SK-N-SH (cell line): ENCODE data around the gene OXER1. TPM values are rescaled to one million over a fixed set of nuclear protein-coding genes. Genes with fewer than 3 reads are reported as not detected.

Source experiments
- CTCF ChIA-PET: fragments of 300-600, 350-600 bp; formaldehyde crosslinking; extraction: SDS; loops from one replicate; lab custom pipeline; 2021; lab: Yijun Ruan, JAX
- POLR2A ChIA-PET: fragments of 350-600 bp; sonication (Branson Sonifier 250); formaldehyde crosslinking; extraction: SDS; loops from one replicate; lab custom pipeline; 2020; ENCODE audit warnings: antibody characterized with exemption, inconsistent platforms; lab: Yijun Ruan, JAX
- DNase-seq: peaks from one replicate; pipeline ENCODE4 v3.0.0; 2012
- H2AFZ ChIP-seq: fragments of 200-600 bp; sonication (generic); 2 replicates; pipeline ENCODE4 v1.8.1; 2016; ENCODE audit warnings: antibody characterized with exemption, mild to moderate bottlenecking, low read depth
- H3F3A ChIP-seq: fragments of 200-600 bp; sonication (generic); replicated peaks from 2 replicates; pipeline ENCODE3; 2016; ENCODE audit warnings: antibody characterized with exemption, mild to moderate bottlenecking; ENCODE audit not compliant: insufficient read depth
- H3K27ac ChIP-seq, 2 experiments: fragments of 200-500 bp in 1 of 2; fragments of 200-600 bp in 1 of 2; sonication (Bioruptor generic) in 1 of 2; sonication (generic), shearing (Covaris generic) in 1 of 2; 2 replicates each; pipeline versions ENCODE4 v1.5.1 to v1.6.1; 2014 to 2016; ENCODE audit warnings: low read depth in 2 of 2, inconsistent platforms in 1 of 2, low read length in 1 of 2, mild to moderate bottlenecking in 1 of 2, mixed read lengths in 1 of 2
- H3K27me3 ChIP-seq: fragments of 200-600 bp; sonication (generic), shearing (Covaris generic); 2 replicates; pipeline ENCODE4 v1.6.1; 2016; ENCODE audit warnings: mixed run types; ENCODE audit not compliant: insufficient read depth
- H3K36me3 ChIP-seq, 2 experiments: fragments of 200-500 bp in 1 of 2; fragments of 200-600 bp in 1 of 2; sonication (Bioruptor generic) in 1 of 2; sonication (generic) in 1 of 2; replicated peaks in 1 of 2; 2 replicates each; pipeline versions ENCODE3 to v1.5.1; 2014 to 2016; ENCODE audit warnings: low read length in 1 of 2, mild to moderate bottlenecking in 1 of 2; ENCODE audit not compliant: insufficient read depth in 2 of 2, control insufficient read depth in 1 of 2
- H3K4me1 ChIP-seq, 2 experiments: fragments of 200-500 bp in 1 of 2; fragments of 200-600 bp in 1 of 2; sonication (Bioruptor generic) in 1 of 2; sonication (generic), shearing (Covaris generic) in 1 of 2; 2 replicates each; pipeline versions ENCODE4 v1.5.1 to v1.6.1; 2014 to 2016; ENCODE audit warnings: low read depth in 1 of 2, low read length in 1 of 2, mixed run types in 1 of 2; ENCODE audit not compliant: insufficient read depth in 2 of 2, control insufficient read depth in 1 of 2
- H3K4me2 ChIP-seq: fragments of 200-600 bp; sonication (generic), shearing (Covaris generic); 2 replicates; pipeline ENCODE4 v1.6.1; 2017; ENCODE audit warnings: mixed run types
- H3K4me3 ChIP-seq, 2 experiments: fragments of 200-500 bp in 1 of 2; fragments of 200-600 bp in 1 of 2; sonication (Bioruptor generic) in 1 of 2; sonication (generic), shearing (Covaris generic) in 1 of 2; 2 replicates each; pipeline versions ENCODE4 v1.5.1 to v1.8.1; 2014 to 2016; ENCODE audit warnings: low read depth in 2 of 2, inconsistent platforms in 1 of 2, low read length in 1 of 2, mild to moderate bottlenecking in 1 of 2, mixed read lengths in 1 of 2, moderate library complexity in 1 of 2
- H3K79me2 ChIP-seq: fragments of 200-600 bp; sonication (generic); 2 replicates; pipeline ENCODE4 v1.8.1; 2017; ENCODE audit warnings: mild to moderate bottlenecking; ENCODE audit not compliant: insufficient read depth
- H3K9ac ChIP-seq: fragments of 200-600 bp; sonication (generic); 2 replicates; pipeline ENCODE4 v1.6.1; 2017; ENCODE audit warnings: mixed run types
- H3K9me2 ChIP-seq: fragments of 200-600 bp; sonication (generic); 2 replicates; pipeline ENCODE4 v1.6.1; 2017; ENCODE audit warnings: mixed run types
- H3K9me3 ChIP-seq: fragments of 200-600 bp; sonication (generic); 2 replicates; pipeline ENCODE4 v1.6.1; 2017; ENCODE audit warnings: mixed run types, mild to moderate bottlenecking, moderate library complexity
- H4K20me1 ChIP-seq: fragments of 200-600 bp; sonication (generic); 2 replicates; pipeline ENCODE4 v1.6.1; 2017; ENCODE audit warnings: mild to moderate bottlenecking, mixed run types; ENCODE audit not compliant: insufficient read depth
- CHD2 ChIP-seq: fragments of 150-350 bp; IDR thresholded peaks from 2 replicates; pipeline ENCODE4 v1.6.1; 2018; ENCODE audit warnings: low read length; ENCODE audit not compliant: partially characterized antibody
- FOXJ3 ChIP-seq: sonication (generic); formaldehyde crosslinking; IDR thresholded peaks from 2 replicates; pipeline ENCODE4 v1.5.1; 2020; ENCODE audit warnings: mild to moderate bottlenecking, missing genetic modification reagents
- GABPA ChIP-seq: IDR thresholded peaks from 2 replicates; pipeline ENCODE4 v1.4.0; 2012; ENCODE audit warnings: low read depth, mild to moderate bottlenecking
- GATA2 ChIP-seq: sonication (generic); formaldehyde crosslinking; IDR thresholded peaks from 2 replicates; pipeline ENCODE4 v1.5.0; 2020; ENCODE audit warnings: mild to moderate bottlenecking, missing genetic modification reagents
- IRF3 ChIP-seq: fragments of 150-350 bp; IDR thresholded peaks from 2 replicates; pipeline ENCODE4 v1.6.1; 2016; ENCODE audit warnings: mild to moderate bottlenecking, low read depth, low read length
- MEF2A ChIP-seq: IDR thresholded peaks from 2 replicates; pipeline ENCODE4 v1.4.0; 2012; ENCODE audit warnings: low read depth, borderline replicate concordance
- MXI1 ChIP-seq: IDR thresholded peaks from 2 replicates; pipeline ENCODE4 v1.6.1; 2012; ENCODE audit warnings: mild to moderate bottlenecking, low read depth, low read length, improper control_type of control experiment
- NFIC ChIP-seq: IDR thresholded peaks from 2 replicates; pipeline ENCODE4 v1.4.0; 2012; ENCODE audit warnings: borderline replicate concordance
- REST ChIP-seq: IDR thresholded peaks from 2 replicates; pipeline ENCODE4 v1.6.1; 2012; ENCODE audit warnings: mild to moderate bottlenecking, low read depth, low read length, moderate library complexity
- RXRA ChIP-seq: IDR thresholded peaks from 2 replicates; pipeline ENCODE4 v1.4.0; 2012; ENCODE audit warnings: low read depth, mild to moderate bottlenecking, borderline replicate concordance
- TCF12 ChIP-seq: IDR thresholded peaks from 2 replicates; pipeline ENCODE4 v1.4.0; 2012
- USF1 ChIP-seq: IDR thresholded peaks from 2 replicates; pipeline ENCODE4 v1.4.0; 2012; ENCODE audit warnings: low read depth, borderline replicate concordance
- WGBS: methylation state at CpG from one replicate; pipeline ENCODE4 v1.1.6; 2017; ENCODE audit warnings: low lambda C conversion rate; 5-methylcytosine and 5-hydroxymethylcytosine counted together
- polyA plus RNA-seq, 3 experiments: library from polyadenylated mRNA; depleted of rRNA; stranded (reverse); fragments of >200 nt; gene quantifications; 2 replicates each; pipeline ENCODE4 v1.2.3, GENCODE V29; 2012

The OXER1 gene
- polyA plus RNA-seq, 1 of the 3 experiments (the other 2 are of a cell fraction): not detected

GRCh38 chr2:42742740-42743658, 20.9 kb downstream of the OXER1 start:
- no peaks in the 10 kb centered on the region for H3K4me1 ChIP-seq
- H3F3A ChIP-seq: no peaks in the 10 kb centered on the region
- H3K9me3 ChIP-seq: no peaks in the 10 kb centered on the region
- H3K9ac ChIP-seq: no peak overlapping the region
- no peak overlapping the region for H3K4me2 ChIP-seq
- H4K20me1 ChIP-seq: no peaks in the 10 kb centered on the region
- ChIA-PET POLR2A (no interaction called here), CTCF (interaction anchor here (2.9 kb wide), 1 partner anchor 10 kb away, joined by 17 read pairs; no protein-coding TSS in a partner anchor)
- H2AFZ ChIP-seq: no peak overlapping the region
- no peak overlapping the region for H3K4me3 ChIP-seq
- H3K27me3 ChIP-seq: no peaks in the 10 kb centered on the region
- peaks cover 0 to 4% of the 10 kb centered on the region in 2 experiments for H3K36me3 ChIP-seq
- H3K9me2 ChIP-seq: no peaks in the 10 kb centered on the region
- no peak for DNase-seq
- TF ChIP-seq NFIC (no peak), MEF2A (no peak), RXRA (no peak), USF1 (no peak), IRF3 (no peak), TCF12 (no peak), GATA2 (CRISPR knock-in tag) (no peak), FOXJ3 (CRISPR knock-in tag) (no peak), GABPA (no peak), MXI1 (no peak), CHD2 (no peak), REST (no peak)
- 57% methylated on average over 2 of the region's 2 CpGs for WGBS
- H3K27ac ChIP-seq: no peak overlapping the region
- no peaks in the 10 kb centered on the region for H3K79me2 ChIP-seq
